MV-4-11 (cell line): ENCODE results near the gene FAM8A1.
A peak's percentile ranks its signal among the peaks of the same experiment; 100 is the strongest.

Experiments
- DNase-seq: peaks from one replicate; lab custom pipeline; 2025; lab: John Stamatoyannopoulos, UW

Gene FAM8A1

GRCh38 chr6:17601386-17601703 lies 1.2 kb downstream of the FAM8A1 start:
- DNase-seq: no peak

GRCh38 chr6:17602888-17603287 lies 2.8 kb downstream of the FAM8A1 start:
- DNase-seq: no peak

GRCh38 chr6:17606606-17607005 lies 6.5 kb downstream of the FAM8A1 start:
- DNase-seq: no peak

DNA sequence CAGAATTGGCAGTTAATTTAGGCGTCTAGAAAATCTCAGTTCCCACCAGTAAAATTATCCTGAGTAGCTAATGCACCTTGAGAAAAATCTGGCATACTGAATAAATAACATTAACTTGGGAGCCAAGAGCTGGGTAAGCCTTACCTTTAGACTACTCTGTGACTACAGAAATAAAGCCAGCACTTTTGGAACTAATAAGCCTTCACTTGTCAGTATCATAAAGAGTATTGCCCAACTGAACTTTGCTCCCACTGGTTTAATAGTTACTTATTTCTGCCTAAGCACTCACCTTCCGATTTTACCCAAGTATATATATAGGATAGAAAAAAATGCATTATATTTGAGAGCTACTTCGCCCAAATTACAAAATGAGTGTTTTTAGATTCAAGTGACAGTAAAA lies 10.7 kb downstream of the FAM8A1 start:
- no peak for DNase-seq

GRCh38 chr6:17612048-17612447 lies 11.9 kb downstream of the FAM8A1 start:
- DNase-seq: no peak

DNA sequence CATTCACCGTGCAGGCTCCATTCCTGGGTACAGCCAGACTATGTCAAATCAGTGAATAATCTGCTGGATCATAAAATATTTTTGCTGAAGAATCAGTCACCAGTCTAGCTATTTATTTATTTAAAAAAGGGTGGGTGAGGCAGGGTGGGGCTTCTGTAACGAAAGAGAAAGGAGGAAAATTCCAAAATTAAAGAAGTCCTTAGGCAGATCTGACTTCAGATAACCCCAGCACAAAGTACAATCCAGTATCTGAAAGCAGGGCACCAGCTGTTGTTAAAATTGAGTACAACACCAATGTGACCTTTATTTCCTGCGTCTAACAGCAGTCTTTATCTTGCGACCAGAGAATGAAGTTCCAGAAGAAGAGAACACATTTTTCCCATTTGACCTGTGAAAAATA lies 15.7 kb downstream of the FAM8A1 start:
- DNase-seq: no peak

GRCh38 chr6:17621003-17621402 lies 20.9 kb downstream of the FAM8A1 start:
- no peak for DNase-seq

DNA sequence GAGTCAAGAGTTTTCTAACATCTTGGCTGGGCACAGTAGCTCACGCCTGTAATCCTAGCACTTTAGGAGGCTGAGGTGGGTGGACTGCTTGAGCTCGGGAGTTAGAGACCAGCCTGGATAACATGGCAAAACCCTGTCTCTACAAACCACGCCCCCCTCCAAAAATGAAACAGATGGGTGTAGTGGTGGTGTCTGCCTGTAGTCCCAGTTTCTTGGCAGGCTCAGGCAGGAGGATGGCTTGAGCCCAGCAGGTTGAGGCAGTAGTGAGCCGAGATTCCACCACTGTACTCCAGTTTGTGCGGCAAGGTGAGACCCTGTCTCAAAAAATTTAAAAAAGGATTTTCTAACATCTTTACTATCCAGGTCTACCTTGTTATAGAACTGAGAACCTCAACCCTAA lies 22.0 kb downstream of the FAM8A1 start:
- no peak for DNase-seq

DNA sequence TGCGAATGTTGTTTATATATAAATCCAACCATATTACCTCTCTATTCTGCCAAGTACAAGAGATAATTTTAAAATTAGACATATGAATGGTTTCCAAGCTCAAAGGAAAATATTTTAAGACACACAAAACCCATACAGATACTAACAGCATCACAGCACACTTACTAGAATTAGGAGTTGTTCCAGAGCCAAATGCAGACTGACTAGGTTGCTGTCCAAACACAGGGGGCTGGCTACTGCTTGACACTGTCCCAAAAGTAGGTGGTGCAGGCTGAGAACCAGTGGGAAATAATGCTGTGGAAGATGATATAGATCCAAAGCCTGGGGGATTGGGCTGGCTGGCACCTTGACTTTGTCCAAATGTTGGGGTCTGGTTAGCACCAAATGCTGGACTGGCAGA lies 24.3 kb downstream of the FAM8A1 start:
- DNase-seq: no peak

GRCh38 chr6:17628873-17629272 lies 28.8 kb downstream of the FAM8A1 start:
- DNase-seq: no peak

- DNase-seq: no peak
These were observed 29.9 kb downstream of the FAM8A1 start for GRCh38 chr6:17629824-17630510.

GRCh38 chr6:17630511-17631073 lies 30.5 kb downstream of the FAM8A1 start:
- no peak for DNase-seq

- no peak for DNase-seq
These were observed 32.8 kb downstream of the FAM8A1 start for GRCh38 chr6:17632934-17633333.

- no peak for DNase-seq
These were observed 33.5 kb downstream of the FAM8A1 start for GRCh38 chr6:17633465-17634188.

DNA sequence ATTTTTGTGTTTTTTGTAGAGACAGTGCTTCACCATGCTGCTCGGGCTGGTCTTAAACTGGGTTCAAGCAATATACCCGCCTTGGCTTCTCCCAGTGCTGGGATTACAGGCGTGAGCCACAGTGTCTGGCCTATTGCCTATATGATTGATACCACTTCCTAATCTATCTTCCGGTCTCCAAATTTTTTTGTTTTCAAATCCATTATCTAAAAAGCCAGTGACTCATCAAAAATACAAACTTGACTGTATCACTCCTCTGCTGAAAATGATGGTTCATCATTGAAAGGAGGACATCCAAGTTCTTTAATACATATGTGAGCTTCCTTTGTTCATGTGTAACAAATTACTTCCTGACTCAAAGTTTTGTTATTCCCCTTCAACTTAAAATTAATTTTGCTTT lies 35.5 kb downstream of the FAM8A1 start:
- DNase-seq: no peak

DNA sequence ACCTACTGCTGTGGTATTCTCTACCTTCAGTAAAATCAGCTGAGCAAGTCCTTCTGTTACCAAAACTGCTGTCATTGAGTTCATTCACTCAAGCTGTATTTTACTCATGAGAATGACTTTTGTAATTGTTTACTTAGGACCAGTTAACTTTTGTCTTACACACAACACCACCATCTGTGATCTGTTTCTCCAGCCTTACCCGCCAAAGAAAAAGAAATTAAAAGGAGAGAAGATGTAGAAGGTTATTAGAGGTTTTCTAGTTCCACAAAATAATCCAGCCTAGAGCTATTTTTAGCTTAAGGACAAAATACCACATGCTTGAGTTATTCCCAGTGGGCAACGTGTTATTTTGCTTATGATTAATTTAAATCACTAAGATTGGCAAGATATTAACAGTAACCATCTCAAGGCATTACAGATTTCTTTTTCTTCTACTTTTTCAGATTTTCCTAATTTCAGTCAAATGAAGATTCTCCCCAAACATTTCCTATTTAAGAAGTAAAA lies 38.2 kb downstream of the FAM8A1 start:
- DNase-seq: no peak

GRCh38 chr6:17640477-17640917 lies 40.4 kb downstream of the FAM8A1 start:
- peak; percentile 60 for DNase-seq

GRCh38 chr6:17648745-17649144 lies 48.6 kb downstream of the FAM8A1 start:
- no peak for DNase-seq

DNA sequence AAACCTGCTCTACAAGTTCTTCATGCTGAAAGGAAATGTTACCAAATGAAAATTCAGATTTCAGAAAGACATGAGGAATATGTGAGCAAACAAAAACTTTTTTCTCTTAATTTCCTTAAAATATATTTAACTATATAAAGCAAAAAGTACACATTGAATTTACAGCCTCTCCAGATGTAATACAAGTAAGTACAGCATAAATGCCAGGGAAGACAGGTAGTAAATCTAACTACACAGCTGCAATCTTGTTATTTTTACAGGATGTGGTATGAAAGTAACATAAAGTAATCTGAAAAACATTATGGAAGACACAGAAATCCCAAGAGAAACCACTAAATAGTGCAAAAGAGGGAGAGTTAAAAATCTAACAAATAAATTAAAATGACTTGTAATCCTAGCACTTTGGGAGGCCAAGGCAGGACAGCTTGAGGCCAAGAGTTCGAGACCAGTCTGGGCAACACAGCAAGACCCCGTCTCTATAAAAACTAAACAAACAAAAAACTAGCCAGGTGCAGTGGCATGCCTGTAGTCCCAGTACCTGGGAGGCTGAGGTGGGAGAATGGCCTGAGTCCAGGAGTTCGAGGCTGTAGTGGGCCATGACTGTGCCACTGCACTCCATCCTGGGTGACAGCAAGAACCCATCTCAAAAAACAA lies 50.7 kb downstream of the FAM8A1 start:
- no peak for DNase-seq

GRCh38 chr6:17653198-17653882 lies 53.2 kb downstream of the FAM8A1 start:
- DNase-seq: no peak

- no peak for DNase-seq
These were observed 56.0 kb downstream of the FAM8A1 start for GRCh38 chr6:17656092-17656491.

DNA sequence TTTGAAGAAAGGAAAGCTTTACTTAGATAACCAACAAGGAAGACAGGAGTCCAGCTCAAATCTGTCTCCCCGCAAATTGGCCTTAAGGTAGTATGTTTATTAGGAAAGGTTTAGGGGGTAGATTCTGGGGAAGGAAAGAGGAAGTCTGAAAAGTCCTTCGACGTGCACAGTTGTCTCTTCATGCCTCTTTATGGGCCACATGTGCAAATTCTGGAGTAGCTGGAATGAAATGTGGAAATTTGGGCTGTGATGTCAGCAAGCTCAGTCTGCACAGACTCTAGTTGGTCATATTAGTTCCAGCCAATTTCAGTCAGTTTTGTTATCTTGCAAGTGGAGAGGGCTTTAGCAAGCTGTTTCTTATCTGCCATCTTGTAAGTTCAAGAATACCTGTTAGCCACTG lies 56.5 kb downstream of the FAM8A1 start:
- no peak for DNase-seq
